ENCODE results near the gene PITPNM2. TPM values are rescaled to one million over a fixed set of nuclear protein-coding genes. Genes with fewer than 3 reads are reported as not detected.

Gene PITPNM2
- total RNA-seq = 10.1 and 11.0 TPM in 2 replicates
- long read RNA-seq, partial matches to known transcripts = 0 of 1 reads
- long read RNA-seq, other reads (novel, unspliced or antisense) = 1 of 1 reads

GRCh38 chr12:123150744-123151456 is at the start of gene PITPNM2:
PITPNM2 (minus strand) TSS chr12:123151090; CDS start chr12:123034590, 116,500 bp downstream.
- peak within 1 kb of the TSS; percentile 81 for H3K27ac Mint-ChIP-seq (ENCODE audit: unreplicated experiment)
- peak within 1 kb of the TSS; percentile 77 for H3K4me3 Mint-ChIP-seq (ENCODE audit: unreplicated experiment)
- no peaks in the 10 kb centered on the region for H3K9me3 Mint-ChIP-seq (ENCODE audit: unreplicated experiment)
- TF ChIP-seq CTCF (IDR thresholded peaks at IDR 0.05) = no peak
- H3K27me3 Mint-ChIP-seq (ENCODE audit: unreplicated experiment) = no peaks in the 10 kb centered on the region
- H3K36me3 Mint-ChIP-seq (ENCODE audit: unreplicated experiment) = no peaks in the 10 kb centered on the region
- DNase-seq (ENCODE audit: extremely low spot score, unreplicated experiment) = peak; percentile 89
- H3K4me1 Mint-ChIP-seq (ENCODE audit: unreplicated experiment) = peaks cover 19% of the 10 kb centered on the region

- Mint-ChIP-seq H3K27me3 (ENCODE audit: unreplicated experiment) (no peaks in the 10 kb centered on the region), H3K4me3 (ENCODE audit: unreplicated experiment) (no peak overlapping the region), H3K27ac (ENCODE audit: unreplicated experiment) (no peak overlapping the region), H3K4me1 (ENCODE audit: unreplicated experiment) (no peaks in the 10 kb centered on the region), H3K36me3 (ENCODE audit: unreplicated experiment) (peaks cover 36% of the 10 kb centered on the region), H3K9me3 (ENCODE audit: unreplicated experiment) (no peaks in the 10 kb centered on the region)
- no peak for DNase-seq (ENCODE audit: extremely low spot score, unreplicated experiment)
- no peak for TF ChIP-seq CTCF (IDR thresholded peaks at IDR 0.05)
These were observed 49.5 kb upstream of the PITPNM2 start for GRCh38 chr12:123200414-123200813.

- no peaks in the 10 kb centered on the region for H3K27me3 Mint-ChIP-seq (ENCODE audit: unreplicated experiment)
- no peak overlapping the region for H3K27ac Mint-ChIP-seq (ENCODE audit: unreplicated experiment)
- H3K36me3 Mint-ChIP-seq (ENCODE audit: unreplicated experiment) = peaks cover 36% of the 10 kb centered on the region
- TF ChIP-seq CTCF (IDR thresholded peaks at IDR 0.05) = no peak
- H3K4me1 Mint-ChIP-seq (ENCODE audit: unreplicated experiment) = no peaks in the 10 kb centered on the region
- no peaks in the 10 kb centered on the region for H3K9me3 Mint-ChIP-seq (ENCODE audit: unreplicated experiment)
- no peak for DNase-seq (ENCODE audit: extremely low spot score, unreplicated experiment)
- no peak overlapping the region for H3K4me3 Mint-ChIP-seq (ENCODE audit: unreplicated experiment)
These were observed 49.0 kb upstream of the PITPNM2 start for GRCh38 chr12:123199936-123200335.

GRCh38 chr12:123187637-123188036 is 36.7 kb upstream of the PITPNM2 start:
- Mint-ChIP-seq H3K9me3 (ENCODE audit: unreplicated experiment) (no peaks in the 10 kb centered on the region), H3K4me3 (ENCODE audit: unreplicated experiment) (no peak overlapping the region), H3K27ac (ENCODE audit: unreplicated experiment) (no peak overlapping the region), H3K27me3 (ENCODE audit: unreplicated experiment) (no peaks in the 10 kb centered on the region), H3K36me3 (ENCODE audit: unreplicated experiment) (peaks cover 21% of the 10 kb centered on the region), H3K4me1 (ENCODE audit: unreplicated experiment) (no peaks in the 10 kb centered on the region)
- no peak for TF ChIP-seq CTCF (IDR thresholded peaks at IDR 0.05)
- DNase-seq (ENCODE audit: extremely low spot score, unreplicated experiment) = no peak

- Mint-ChIP-seq H3K9me3 (ENCODE audit: unreplicated experiment) (no peaks in the 10 kb centered on the region), H3K4me3 (ENCODE audit: unreplicated experiment) (no peak overlapping the region), H3K27ac (ENCODE audit: unreplicated experiment) (no peak overlapping the region), H3K27me3 (ENCODE audit: unreplicated experiment) (no peaks in the 10 kb centered on the region), H3K4me1 (ENCODE audit: unreplicated experiment) (no peaks in the 10 kb centered on the region), H3K36me3 (ENCODE audit: unreplicated experiment) (peaks cover 22% of the 10 kb centered on the region)
- no peak for DNase-seq (ENCODE audit: extremely low spot score, unreplicated experiment)
- TF ChIP-seq CTCF (IDR thresholded peaks at IDR 0.05) = no peak
These were observed 29.3 kb upstream of the PITPNM2 start for GRCh38 chr12:123180171-123180570.

Measured in osteocyte (in vitro differentiated cells).